WTC11 (cell line): ENCODE measurements around the gene SVEP1. TPM values are rescaled to one million over a fixed set of nuclear protein-coding genes. Genes with fewer than 3 reads are reported as not detected.
"Not testable (repeated sequence)": the region's sequence is repeated elsewhere in the genome, so short reads cannot be mapped to it uniquely, and the experiment has no call there.

Experiments
- ATAC-seq: fragments of 200-7000 bp; cut with Tn5 transposase; 2 replicates; pipeline ENCODE4 v1.10.0; 2021; ENCODE audit warnings: mild to moderate bottlenecking, moderate library complexity
- CTCF ChIA-PET: fragments of 300-600 bp; sonication (Branson Sonifier 250); formaldehyde crosslinking; loops from one replicate; lab custom pipeline; 2021; ENCODE audit warnings: antibody characterized with exemption; lab: Charles Lee
- POLR2A ChIA-PET: fragments of 350-600 bp; sonication (Branson Sonifier 250); formaldehyde crosslinking; loops from one replicate; lab custom pipeline; 2021; ENCODE audit warnings: antibody characterized with exemption; lab: Charles Lee
- DNase-seq: peaks from one replicate; pipeline ENCODE4 v3.0.0; 2021; ENCODE audit warnings: low spot score
- H3K27ac Mint-ChIP-seq: 2 replicates; pipeline ENCODE4 v1.8.0; 2021; ENCODE audit warnings: mixed read lengths
- H3K27me3 Mint-ChIP-seq: 2 replicates; pipeline ENCODE4 v1.8.0; 2021; ENCODE audit warnings: low read depth, mild to moderate bottlenecking, moderate library complexity, mixed read lengths
- H3K36me3 Mint-ChIP-seq: 2 replicates; pipeline ENCODE4 v1.8.0; 2021; ENCODE audit warnings: mixed read lengths
- H3K4me1 Mint-ChIP-seq: 2 replicates; pipeline ENCODE4 v1.8.0; 2022; ENCODE audit warnings: mixed read lengths
- H3K4me3 Mint-ChIP-seq: 2 replicates; pipeline ENCODE4 v1.8.0; 2021; ENCODE audit warnings: mild to moderate bottlenecking, moderate library complexity, mixed read lengths
- H3K9me3 Mint-ChIP-seq: 2 replicates; pipeline ENCODE4 v1.8.0; 2021; ENCODE audit warnings: mixed read lengths
- AR ChIP-seq: fragments of 250-450 bp; sonication (Bioruptor Pico); IDR thresholded peaks from 2 replicates; pipeline ENCODE4 v1.9.0; 2021; ENCODE audit warnings: mild to moderate bottlenecking
- ATF1 ChIP-seq: sonication (generic); formaldehyde crosslinking; IDR thresholded peaks from 2 replicates; pipeline ENCODE4 v1.8.1; 2023; ENCODE audit warnings: mild to moderate bottlenecking, moderate library complexity, missing genetic modification reagents
- CBFB ChIP-seq: sonication (generic); formaldehyde crosslinking; IDR thresholded peaks from 2 replicates; pipeline ENCODE4 v1.8.1; 2022; ENCODE audit warnings: mild to moderate bottlenecking, low read depth, missing genetic modification reagents
- FOXK1 ChIP-seq: sonication (generic); formaldehyde crosslinking; IDR thresholded peaks from 2 replicates; pipeline ENCODE4 v1.8.0; 2022; ENCODE audit warnings: mild to moderate bottlenecking, moderate library complexity, missing genetic modification reagents
- FOXP4 ChIP-seq: sonication (generic); formaldehyde crosslinking; IDR thresholded peaks from 2 replicates; pipeline ENCODE4 v1.8.0; 2022; ENCODE audit warnings: mild to moderate bottlenecking, missing genetic modification reagents
- GTF2I ChIP-seq: fragments of 250-450 bp; sonication (Bioruptor Pico); conservative IDR thresholded peaks from 2 replicates; pipeline ENCODE4 v1.4.0; 2021; ENCODE audit warnings: mild to moderate bottlenecking
- HMGA2 ChIP-seq: fragments of 250-450 bp; sonication (Bioruptor Pico); IDR thresholded peaks from 2 replicates; pipeline ENCODE4 v1.4.0; 2021; ENCODE audit warnings: mild to moderate bottlenecking, moderate library complexity
- JUN ChIP-seq: sonication (generic); formaldehyde crosslinking; IDR thresholded peaks from 2 replicates; pipeline ENCODE4 v1.8.0; 2023; ENCODE audit warnings: mild to moderate bottlenecking, missing genetic modification reagents
- OVOL2 ChIP-seq: fragments of 250-450 bp; sonication (Bioruptor Pico); IDR thresholded peaks from 2 replicates; pipeline ENCODE4 v1.9.0; 2021; ENCODE audit warnings: mild to moderate bottlenecking, borderline replicate concordance
- RELA ChIP-seq: sonication (generic); formaldehyde crosslinking; IDR thresholded peaks from 2 replicates; pipeline ENCODE4 v1.8.1; 2022; ENCODE audit warnings: missing genetic modification reagents, mild to moderate bottlenecking, borderline replicate concordance
- SOX15 ChIP-seq: fragments of 250-450 bp; sonication (Bioruptor Pico); IDR thresholded peaks from 2 replicates; pipeline ENCODE4 v1.9.0; 2021; ENCODE audit warnings: mild to moderate bottlenecking
- STAT6 ChIP-seq: sonication (generic); formaldehyde crosslinking; conservative IDR thresholded peaks from 2 replicates; pipeline ENCODE4 v1.8.1; 2023; ENCODE audit warnings: mild to moderate bottlenecking, low read depth, missing genetic modification reagents, moderate library complexity
- TEAD1 ChIP-seq: sonication (generic); formaldehyde crosslinking; IDR thresholded peaks from 2 replicates; pipeline ENCODE4 v1.8.0; 2022; ENCODE audit warnings: mild to moderate bottlenecking, missing genetic modification reagents
- TP53 ChIP-seq: sonication (generic); formaldehyde crosslinking; IDR thresholded peaks from 2 replicates; pipeline ENCODE4 v1.8.1; 2023; ENCODE audit warnings: mild to moderate bottlenecking, missing genetic modification reagents
- ZNF138 ChIP-seq: sonication (generic); formaldehyde crosslinking; conservative IDR thresholded peaks from 2 replicates; pipeline ENCODE4 v1.8.1; 2022; ENCODE audit warnings: mild to moderate bottlenecking, moderate library complexity, missing genetic modification reagents
- ZNF317 ChIP-seq: sonication (generic); formaldehyde crosslinking; IDR thresholded peaks from 2 replicates; pipeline ENCODE4 v1.8.1; 2023; ENCODE audit warnings: low read depth, mild to moderate bottlenecking, moderate library complexity, missing genetic modification reagents, borderline replicate concordance
- ZNF396 ChIP-seq: fragments of 250-450 bp; sonication (Bioruptor Pico); IDR thresholded peaks from 2 replicates; pipeline ENCODE4 v1.8.0; 2021; ENCODE audit warnings: mild to moderate bottlenecking, moderate library complexity, borderline replicate concordance
- total RNA-seq: library from RNA; stranded (reverse); gene quantifications from 3 replicates; pipeline ENCODE4 v1.2.3, GENCODE V29; 2021
- TF ChIP-seq, protein P1 (sequence below): sonication (generic); formaldehyde crosslinking; IDR thresholded peaks from 2 replicates; pipeline ENCODE4 v1.8.0; 2022; ENCODE audit warnings: missing genetic modification reagents

SVEP1 gene
- total RNA-seq, 1 experiment from 2014 or later = 0.74 TPM

DNA sequence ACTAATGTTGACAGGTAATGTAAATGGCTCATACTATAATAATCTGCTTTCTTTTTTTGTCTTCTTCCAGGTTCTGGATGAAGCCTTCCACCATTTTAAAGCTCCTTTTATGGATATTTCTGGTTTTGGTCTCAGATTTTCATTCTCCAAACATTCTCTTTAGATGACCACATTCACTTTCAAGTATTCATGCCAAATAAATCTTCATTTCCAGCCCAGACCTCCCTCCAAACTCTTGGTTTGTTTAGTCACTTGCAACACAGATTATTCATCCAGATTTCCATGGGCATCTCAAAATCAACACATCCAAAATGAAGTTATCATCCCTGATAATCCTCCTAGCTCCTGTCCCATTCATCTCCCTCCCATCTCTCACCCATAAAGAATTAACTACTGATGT is 40.3 kb upstream of the SVEP1 start:
- H3K27me3 Mint-ChIP-seq = no peaks in the 10 kb centered on the region
- H3K27ac Mint-ChIP-seq = no peak overlapping the region
- H3K4me3 Mint-ChIP-seq = no peak overlapping the region
- H3K9me3 Mint-ChIP-seq = peaks cover under 1% of the 10 kb centered on the region
- ChIA-PET POLR2A (no interaction called here), CTCF (interaction anchor here (0.5 to 1.7 kb wide), 2 partner anchors 186 to 279 kb away, joined by 3 to 5 read pairs; no protein-coding TSS in a partner anchor)
- H3K4me1 Mint-ChIP-seq = peaks cover 8% of the 10 kb centered on the region; the same call in 1 of the 2 replicates
- ATAC-seq = no peak
- TF ChIP-seq AR (CRISPR knock-in tag) (no peak), OVOL2 (CRISPR knock-in tag) (no peak), JUN (no peak), TEAD1 (CRISPR knock-in tag) (no peak), ATF1 (CRISPR knock-in tag) (no peak), ZNF396 (CRISPR knock-in tag) (no peak), ZNF317 (CRISPR knock-in tag) (no peak)
- DNase-seq = no peak
- no peaks in the 10 kb centered on the region for H3K36me3 Mint-ChIP-seq

- H3K36me3 Mint-ChIP-seq = no peaks in the 10 kb centered on the region
- no peak overlapping the region for H3K4me3 Mint-ChIP-seq
- H3K4me1 Mint-ChIP-seq = peaks cover 8% of the 10 kb centered on the region; the same call in 1 of the 2 replicates
- TF ChIP-seq, protein P1, sequence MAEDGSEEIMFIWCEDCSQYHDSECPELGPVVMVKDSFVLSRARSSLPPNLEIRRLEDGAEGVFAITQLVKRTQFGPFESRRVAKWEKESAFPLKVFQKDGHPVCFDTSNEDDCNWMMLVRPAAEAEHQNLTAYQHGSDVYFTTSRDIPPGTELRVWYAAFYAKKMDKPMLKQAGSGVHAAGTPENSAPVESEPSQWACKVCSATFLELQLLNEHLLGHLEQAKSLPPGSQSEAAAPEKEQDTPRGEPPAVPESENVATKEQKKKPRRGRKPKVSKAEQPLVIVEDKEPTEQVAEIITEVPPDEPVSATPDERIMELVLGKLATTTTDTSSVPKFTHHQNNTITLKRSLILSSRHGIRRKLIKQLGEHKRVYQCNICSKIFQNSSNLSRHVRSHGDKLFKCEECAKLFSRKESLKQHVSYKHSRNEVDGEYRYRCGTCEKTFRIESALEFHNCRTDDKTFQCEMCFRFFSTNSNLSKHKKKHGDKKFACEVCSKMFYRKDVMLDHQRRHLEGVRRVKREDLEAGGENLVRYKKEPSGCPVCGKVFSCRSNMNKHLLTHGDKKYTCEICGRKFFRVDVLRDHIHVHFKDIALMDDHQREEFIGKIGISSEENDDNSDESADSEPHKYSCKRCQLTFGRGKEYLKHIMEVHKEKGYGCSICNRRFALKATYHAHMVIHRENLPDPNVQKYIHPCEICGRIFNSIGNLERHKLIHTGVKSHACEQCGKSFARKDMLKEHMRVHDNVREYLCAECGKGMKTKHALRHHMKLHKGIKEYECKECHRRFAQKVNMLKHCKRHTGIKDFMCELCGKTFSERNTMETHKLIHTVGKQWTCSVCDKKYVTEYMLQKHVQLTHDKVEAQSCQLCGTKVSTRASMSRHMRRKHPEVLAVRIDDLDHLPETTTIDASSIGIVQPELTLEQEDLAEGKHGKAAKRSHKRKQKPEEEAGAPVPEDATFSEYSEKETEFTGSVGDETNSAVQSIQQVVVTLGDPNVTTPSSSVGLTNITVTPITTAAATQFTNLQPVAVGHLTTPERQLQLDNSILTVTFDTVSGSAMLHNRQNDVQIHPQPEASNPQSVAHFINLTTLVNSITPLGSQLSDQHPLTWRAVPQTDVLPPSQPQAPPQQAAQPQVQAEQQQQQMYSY = no peak
- TF ChIP-seq, all 79 proteins: peak for 0
- Mint-ChIP-seq H3K27ac (no peak overlapping the region), H3K9me3 (peaks cover 6% of the 10 kb centered on the region), H3K27me3 (no peaks in the 10 kb centered on the region)
- POLR2A ChIA-PET = no interaction called here
- ATAC-seq = no peak
- DNase-seq = no peak
- CTCF ChIA-PET = no interaction called here
Observed at GRCh38 chr9:110615498-110615897, 36.0 kb upstream of the SVEP1 start.

DNA sequence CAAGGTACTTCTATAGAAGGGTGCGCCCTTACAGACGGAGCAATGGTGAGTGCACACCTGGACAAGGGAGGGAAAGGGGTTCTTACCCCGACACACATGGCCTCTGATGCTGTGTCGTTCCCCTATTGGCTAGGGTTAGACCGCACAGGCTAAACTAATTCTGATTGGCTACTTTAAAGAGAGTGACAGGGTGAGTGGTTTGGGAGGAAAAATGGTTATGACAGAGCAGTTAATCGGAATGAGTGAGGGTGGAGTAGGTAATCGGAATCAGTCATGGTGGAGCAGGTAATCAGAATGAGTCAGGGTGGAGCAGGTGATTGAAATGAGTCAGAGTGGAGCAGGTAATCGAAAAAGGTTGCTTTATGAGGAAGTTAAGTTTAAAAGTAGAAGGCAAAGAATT is 35.0 kb upstream of the SVEP1 start:
- H3K27ac Mint-ChIP-seq, H3K4me1 Mint-ChIP-seq, DNase-seq, CTCF ChIA-PET, H3K9me3 Mint-ChIP-seq, H3K27me3 Mint-ChIP-seq, POLR2A ChIA-PET, H3K36me3 Mint-ChIP-seq, H3K4me3 Mint-ChIP-seq, ATAC-seq: not testable (repeated sequence)

GRCh38 chr9:110606179-110606790 is 26.7 kb upstream of the SVEP1 start:
- no peak overlapping the region for H3K4me3 Mint-ChIP-seq
- H3K27ac Mint-ChIP-seq = no peak overlapping the region
- ChIA-PET CTCF (no interaction called here), POLR2A (no interaction called here)
- H3K9me3 Mint-ChIP-seq = peaks cover 6% of the 10 kb centered on the region
- peaks cover 20% of the 10 kb centered on the region for H3K4me1 Mint-ChIP-seq
- ATAC-seq (no peak), DNase-seq (no peak)
- H3K27me3 Mint-ChIP-seq = no peaks in the 10 kb centered on the region
- H3K36me3 Mint-ChIP-seq = no peaks in the 10 kb centered on the region
- TF ChIP-seq ZNF317 (CRISPR knock-in tag) (no peak), STAT6 (CRISPR knock-in tag) (no peak), RELA (CRISPR knock-in tag) (no peak), CBFB (CRISPR knock-in tag) (no peak), ZNF138 (no peak), HMGA2 (CRISPR knock-in tag) (no peak), GTF2I (CRISPR knock-in tag) (no peak), FOXP4 (CRISPR knock-in tag) (no peak), TP53 (CRISPR knock-in tag) (no peak), SOX15 (CRISPR knock-in tag) (no peak), FOXK1 (CRISPR knock-in tag) (no peak)
